ENCODE data around the gene EPHB1. TPM values are rescaled to one million over a fixed set of nuclear protein-coding genes. Genes with fewer than 3 reads are reported as not detected.

Gene EPHB1
- total RNA-seq, 4 donors from 2014 or later, result 0.82 to 2.2 (median 1.2) TPM

DNA sequence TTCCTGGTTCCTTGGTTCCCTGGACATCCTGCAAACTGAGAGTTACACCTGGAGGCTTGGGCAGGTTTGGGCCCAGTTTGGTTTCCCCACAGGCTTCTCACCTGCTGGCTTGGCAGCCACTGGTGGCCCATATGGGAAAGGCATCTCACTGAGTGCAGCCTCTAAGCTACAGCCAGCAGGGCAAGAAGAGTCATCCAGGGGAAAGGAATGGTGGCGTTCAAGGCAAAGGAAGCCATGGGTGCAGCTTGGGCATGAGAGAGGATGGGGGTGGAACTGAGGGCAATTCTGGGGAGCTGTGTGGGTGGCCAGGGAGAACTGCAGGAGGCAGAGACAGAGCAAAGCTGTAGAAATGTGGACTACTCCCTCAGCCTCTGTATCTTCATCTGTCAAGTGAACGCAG, 106.4 kb downstream of the EPHB1 start:
- in situ Hi-C loops (cut with MboI; ENCODE audit: low pct_ligation_motif_present in 1 of 4, low pct_unique_long_range_greater_than_20kb in 1 of 4, low sequenced_read_pairs in 3 of 4), result no loop called here
- intact Hi-C loops (cut with DNase I; ENCODE audit: low total_unique reads), result no loop called here
- TF ChIP-seq CTCF (IDR thresholded peaks at IDR 0.05), result no peak
- no peak for TF ChIP-seq EP300 (IDR thresholded peaks at IDR 0.05; ENCODE audit: low read depth)
- TF ChIP-seq POLR2A (IDR thresholded peaks at IDR 0.05), result no peak
- no peak for TF ChIP-seq POLR2AphosphoS5 (IDR thresholded peaks at IDR 0.05)
- Histone ChIP-seq H3K4me1 (peaks cover 0 to 6% (median 0%) of the 10 kb centered on the region in 4 donors), H3K36me3 (no peaks in the 10 kb centered on the region), H3K27me3 (no peaks in the 10 kb centered on the region), H3K4me3 (no peak overlapping the region), H3K27ac (no peak overlapping the region), H3K9me3 (no peaks in the 10 kb centered on the region)
- WGBS, 2 donors (ENCODE audit: low coverage in 1 of 2), result 89% methylated on average over 2 of the region's 2 CpGs; no CpG with 5 or more reads in 1 of the 2 donors
- DNase-seq, result no peak

DNA sequence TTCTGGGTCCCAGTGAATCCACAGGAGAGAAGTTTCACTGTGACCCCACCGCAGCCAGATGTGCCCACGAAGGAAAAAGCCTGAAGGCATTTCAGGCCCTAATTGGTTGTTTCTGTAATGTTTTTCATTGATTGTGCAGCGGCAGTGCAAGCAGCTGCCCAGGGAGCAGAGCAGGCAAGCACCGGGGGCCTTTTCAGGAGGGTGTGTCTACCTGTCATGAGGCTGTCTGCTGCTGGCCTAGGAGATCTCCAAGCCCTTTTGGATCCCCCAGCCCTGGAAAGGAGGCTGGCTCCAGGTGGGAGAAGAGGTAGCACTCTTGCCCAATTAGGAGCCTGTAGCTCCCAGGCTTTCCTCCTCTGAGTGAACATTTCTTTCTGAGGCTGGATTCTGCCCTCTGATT, 108.8 kb downstream of the EPHB1 start:
- Histone ChIP-seq H3K4me3 (no peak overlapping the region), H3K9me3 (no peaks in the 10 kb centered on the region), H3K27ac (no peak overlapping the region), H3K36me3 (no peaks in the 10 kb centered on the region), H3K4me1 (peaks cover 0 to 6% (median 0%) of the 10 kb centered on the region in 4 donors), H3K27me3 (no peaks in the 10 kb centered on the region)
- WGBS, 2 donors (ENCODE audit: low coverage in 1 of 2), result 63% methylated on average over 4 of the region's 4 CpGs; no CpG with 5 or more reads in 1 of the 2 donors
- no peak for TF ChIP-seq POLR2AphosphoS5 (IDR thresholded peaks at IDR 0.05)
- DNase-seq, result no peak
- intact Hi-C loops (cut with DNase I; ENCODE audit: low total_unique reads), result loop anchor here (2.0 kb wide), 1 partner anchor 75 kb away; no protein-coding TSS in a partner anchor
- in situ Hi-C loops (cut with MboI; ENCODE audit: low pct_ligation_motif_present in 1 of 4, low pct_unique_long_range_greater_than_20kb in 1 of 4, low sequenced_read_pairs in 3 of 4), result no loop called here

- Histone ChIP-seq H3K36me3 (no peaks in the 10 kb centered on the region), H3K27me3 (no peaks in the 10 kb centered on the region), H3K4me1 (peaks cover 0 to 6% (median 0%) of the 10 kb centered on the region in 4 donors), H3K4me3 (no peak overlapping the region), H3K27ac (no peak overlapping the region), H3K9me3 (no peaks in the 10 kb centered on the region)
- in situ Hi-C loops (cut with MboI; ENCODE audit: low pct_ligation_motif_present in 1 of 4, low pct_unique_long_range_greater_than_20kb in 1 of 4, low sequenced_read_pairs in 3 of 4), result no loop called here
- WGBS, 2 donors (ENCODE audit: low coverage in 1 of 2), result 58 to 80% methylated on average over 1 to 6 of the region's 6 CpGs
- no peak for DNase-seq
- intact Hi-C loops (cut with DNase I; ENCODE audit: low total_unique reads), result no loop called here
- TF ChIP-seq POLR2AphosphoS5 (IDR thresholded peaks at IDR 0.05) (no peak), CTCF (IDR thresholded peaks at IDR 0.05) (no peak), EP300 (IDR thresholded peaks at IDR 0.05; ENCODE audit: low read depth) (no peak), POLR2A (IDR thresholded peaks at IDR 0.05) (no peak)
Observed at GRCh38 chr3:134904241-134904771, 109.2 kb downstream of the EPHB1 start.

GRCh38 chr3:134904776-134905646, 110.0 kb downstream of the EPHB1 start:
- H3K27ac ChIP-seq, result no peak overlapping the region
- no peaks in the 10 kb centered on the region for H3K36me3 ChIP-seq
- H3K27me3 ChIP-seq, result no peaks in the 10 kb centered on the region
- no peak for DNase-seq
- no peak for TF ChIP-seq POLR2AphosphoS5 (IDR thresholded peaks at IDR 0.05)
- no peak for TF ChIP-seq POLR2A (IDR thresholded peaks at IDR 0.05)
- no peak for TF ChIP-seq CTCF (IDR thresholded peaks at IDR 0.05)
- TF ChIP-seq EP300 (IDR thresholded peaks at IDR 0.05; ENCODE audit: low read depth), result no peak
- H3K4me1 ChIP-seq, result peaks cover 0 to 6% (median 0%) of the 10 kb centered on the region in 4 donors
- H3K4me3 ChIP-seq, result no peak overlapping the region
- H3K9me3 ChIP-seq, result no peaks in the 10 kb centered on the region
- in situ Hi-C loops (cut with MboI; ENCODE audit: low pct_ligation_motif_present in 1 of 4, low pct_unique_long_range_greater_than_20kb in 1 of 4, low sequenced_read_pairs in 3 of 4), result no loop called here
- WGBS, 2 donors (ENCODE audit: low coverage in 1 of 2), result 82 to 87% methylated on average over 4 to 7 of the region's 7 CpGs
- intact Hi-C loops (cut with DNase I; ENCODE audit: low total_unique reads), result no loop called here

Data from transverse colon (tissue), 4 donors.